IMR-90 (cell line): Measurements from ENCODE around the gene PGPEP1.

Experiments
- BHLHE40 ChIP-seq: fragments of 150-350 bp; IDR thresholded peaks from 2 replicates; pipeline ENCODE4 v1.6.1; 2016; ENCODE audit warnings: mild to moderate bottlenecking, low read depth, low read length
- CEBPB ChIP-seq: IDR thresholded peaks from 2 replicates; pipeline ENCODE4 v1.6.1; 2012; ENCODE audit warnings: low read depth, low read length, improper control_type of control experiment
- CTCF ChIP-seq: conservative IDR thresholded peaks from 2 replicates; pipeline ENCODE4 v1.5.1; 2012; ENCODE audit warnings: mild to moderate bottlenecking, low read depth, low read length, improper control_type of control experiment
- FOS ChIP-seq: fragments of 150-350 bp; IDR thresholded peaks from 2 replicates; pipeline ENCODE4 v1.6.1; 2016; ENCODE audit warnings: low read depth, low read length
- MAFK ChIP-seq: IDR thresholded peaks from 2 replicates; pipeline ENCODE4 v1.6.1; 2012; ENCODE audit warnings: low read depth, low read length, improper control_type of control experiment
- MXI1 ChIP-seq: IDR thresholded peaks from 2 replicates; pipeline ENCODE4 v1.6.1; 2012; ENCODE audit warnings: low read depth, mild to moderate bottlenecking, low read length, moderate library complexity, borderline replicate concordance
- POLR2A ChIP-seq: IDR thresholded peaks from 2 replicates; pipeline ENCODE4 v1.6.1; 2012; ENCODE audit warnings: mild to moderate bottlenecking, low read depth, low read length
- RAD21 ChIP-seq: IDR thresholded peaks from 2 replicates; pipeline ENCODE4 v1.6.1; 2012; ENCODE audit warnings: low read length, improper control_type of control experiment
- RCOR1 ChIP-seq: IDR thresholded peaks from 2 replicates; pipeline ENCODE4 v1.6.1; 2012; ENCODE audit warnings: mild to moderate bottlenecking, low read length, improper control_type of control experiment; ENCODE audit not compliant: insufficient replicate concordance
- RFX5 ChIP-seq: IDR thresholded peaks from 2 replicates; pipeline ENCODE4 v1.8.0; 2012; ENCODE audit warnings: low read depth, mild to moderate bottlenecking, low read length, moderate library complexity
- SMC3 ChIP-seq: fragments of 150-350 bp; IDR thresholded peaks from 2 replicates; pipeline ENCODE4 v1.6.1; 2016; ENCODE audit warnings: low read depth, mild to moderate bottlenecking, antibody characterized with exemption, low read length, moderate library complexity
- USF2 ChIP-seq: fragments of 150-350 bp; IDR thresholded peaks from 2 replicates; pipeline ENCODE4 v1.6.1; 2017; ENCODE audit warnings: mild to moderate bottlenecking, antibody characterized with exemption, low read length, low read depth

- no peak for TF ChIP-seq CTCF
- TF ChIP-seq MXI1: no peak
- no peak for TF ChIP-seq RAD21
- no peak for TF ChIP-seq SMC3
- no peak for TF ChIP-seq MAFK
- TF ChIP-seq POLR2A: no peak
- TF ChIP-seq RFX5: no peak
- no peak for TF ChIP-seq RCOR1
- no peak for TF ChIP-seq USF2
- TF ChIP-seq BHLHE40: no peak
- TF ChIP-seq CEBPB: no peak
- no peak for TF ChIP-seq FOS
These were observed 40.7 kb upstream of the PGPEP1 start for GRCh38 chr19:18299654-18300053.
